Ovary (tissue), 9 donors: ENCODE measurements around the gene DMRT3. TPM values are rescaled to one million over a fixed set of nuclear protein-coding genes. Genes with fewer than 3 reads are reported as not detected.
A peak's percentile ranks its signal among the peaks of the same experiment; 100 is the strongest.

Source experiments
- DNase-seq, 5 donors: peaks; one replicate each; pipeline ENCODE4 v3.0.0-alpha.2; 2019 to 2020
- H3K27ac ChIP-seq, 2 donors: fragments of 200-600 bp; one replicate each; pipeline versions ENCODE4 v1.5.1 to v1.8.0; 2019 to 2022
- H3K27me3 ChIP-seq: fragments of 200-600 bp; one replicate; pipeline ENCODE4 v1.8.0; 2022
- H3K36me3 ChIP-seq: fragments of 200-600 bp; sonication (generic); one replicate; pipeline ENCODE4 v1.5.1; 2019
- H3K4me1 ChIP-seq: one replicate; pipeline ENCODE4 v1.8.1; 2013; ENCODE audit warnings: mild to moderate bottlenecking, moderate library complexity; ENCODE audit not compliant: insufficient read depth
- H3K4me3 ChIP-seq: fragments of 200-600 bp; sonication (generic); one replicate; pipeline ENCODE4 v1.5.1; 2017
- H3K9me3 ChIP-seq, 2 donors: fragments of 200-600 bp in 1 of 2; sonication (generic) in 1 of 2; one replicate each; pipeline versions ENCODE4 v1.5.1 to v1.8.1; 2013 to 2019; ENCODE audit warnings: mild to moderate bottlenecking in 1 of 2, moderate library complexity in 1 of 2
- CTCF ChIP-seq, 3 donors: fragments of 450-650 bp in 2 of 3; fragments of 200-600 bp in 1 of 3; IDR thresholded peaks; one replicate each; pipeline versions ENCODE4 v1.5.1 to v1.8.0; 2016 to 2022; ENCODE audit warnings: antibody characterized with exemption in 3 of 3, mild to moderate bottlenecking in 1 of 3
- EP300 ChIP-seq: sonication (generic); formaldehyde crosslinking; IDR thresholded peaks from one replicate; pipeline ENCODE4 v1.6.1; 2017; ENCODE audit warnings: antibody characterized with exemption
- POLR2A ChIP-seq: fragments of 450-650 bp; IDR thresholded peaks from one replicate; pipeline ENCODE4 v1.6.1; 2017; ENCODE audit warnings: antibody characterized with exemption, mild to moderate bottlenecking, moderate library complexity
- WGBS, 3 donors: extraction: QIAGEN DNeasy Blood & Tissue Kit in 1 of 3; methylation state at CpG; one replicate each; pipeline versions ENCODE4 v1.1.5 to v1.1.7; 2013 to 2017; 5-methylcytosine and 5-hydroxymethylcytosine counted together
- intact Hi-C, 4 donors: fragments of 100-400 bp; cut with DNase I; formaldehyde crosslinking; loops; one replicate each; pipeline versions ENCODE4 v1.11.0 to v1.15.1; 2022 to 2023
- polyA plus RNA-seq, 2 donors: library from polyadenylated mRNA; stranded (reverse); fragments of 200-250 nt in 1 of 2; fragments of 350-450 nt in 1 of 2; fragmentation: Illumina TruSeq in 1 of 2; extraction: RNeasy Lipid Tissue Mini Kit (QIAGEN cat#74804) in 1 of 2; gene quantifications; one replicate each; pipeline ENCODE4 v1.2.3, GENCODE V29; 2013 to 2014
- total RNA-seq, 7 donors: library from RNA; depleted of rRNA in 2 of 7; stranded (reverse); fragments of >200 nt in 2 of 7; fragmentation: NEBNext Ultra II Directional in 3 of 7; extraction: Animal tissue kit (Norgen Biotek cat#: 25700) in 3 of 7; gene quantifications; one replicate each; pipeline versions ENCODE4 v1.1.0 to v1.2.4, GENCODE V29; 2016 to 2023
- donor health status: DM: no; HTN: no; CAD: no; lungs with moderate emphysema.
- donor health status: DM: no; HTN: no; CAD: no.
- donor health status: Bipolar disorder and iron deficiency.
- donor health status: DM: yes; HTN: yes; CAD: no.
- donor health status: DM: no; HTN: no; CAD: no.
- donor health status: DM: yes; HTN: yes; CAD: no.

Gene DMRT3
- total and polyA plus RNA-seq, 9 donors, result 0.17 TPM; not detected in 8

GRCh38 chr9:971901-972500, 4.5 kb upstream of the DMRT3 start:
- DNase-seq, result no peak
- intact Hi-C loops, result no loop called here
- 1 to 5% (median 3%) methylated on average over 35 to 42 of the region's 42 CpGs for WGBS, 3 donors
- peaks cover 0 to 5% of the 10 kb centered on the region in 2 donors for H3K9me3 ChIP-seq
- peaks cover 11% of the 10 kb centered on the region for H3K4me1 ChIP-seq
- TF ChIP-seq CTCF (IDR thresholded peaks at IDR 0.05) (no peak), EP300 (no peak), POLR2A (no peak)
- H3K27ac ChIP-seq, result no peak overlapping the region
- no peaks in the 10 kb centered on the region for H3K36me3 ChIP-seq
- H3K4me3 ChIP-seq, result peak overlapping the region; percentile 26
- peaks cover 3% of the 10 kb centered on the region for H3K27me3 ChIP-seq

DNA sequence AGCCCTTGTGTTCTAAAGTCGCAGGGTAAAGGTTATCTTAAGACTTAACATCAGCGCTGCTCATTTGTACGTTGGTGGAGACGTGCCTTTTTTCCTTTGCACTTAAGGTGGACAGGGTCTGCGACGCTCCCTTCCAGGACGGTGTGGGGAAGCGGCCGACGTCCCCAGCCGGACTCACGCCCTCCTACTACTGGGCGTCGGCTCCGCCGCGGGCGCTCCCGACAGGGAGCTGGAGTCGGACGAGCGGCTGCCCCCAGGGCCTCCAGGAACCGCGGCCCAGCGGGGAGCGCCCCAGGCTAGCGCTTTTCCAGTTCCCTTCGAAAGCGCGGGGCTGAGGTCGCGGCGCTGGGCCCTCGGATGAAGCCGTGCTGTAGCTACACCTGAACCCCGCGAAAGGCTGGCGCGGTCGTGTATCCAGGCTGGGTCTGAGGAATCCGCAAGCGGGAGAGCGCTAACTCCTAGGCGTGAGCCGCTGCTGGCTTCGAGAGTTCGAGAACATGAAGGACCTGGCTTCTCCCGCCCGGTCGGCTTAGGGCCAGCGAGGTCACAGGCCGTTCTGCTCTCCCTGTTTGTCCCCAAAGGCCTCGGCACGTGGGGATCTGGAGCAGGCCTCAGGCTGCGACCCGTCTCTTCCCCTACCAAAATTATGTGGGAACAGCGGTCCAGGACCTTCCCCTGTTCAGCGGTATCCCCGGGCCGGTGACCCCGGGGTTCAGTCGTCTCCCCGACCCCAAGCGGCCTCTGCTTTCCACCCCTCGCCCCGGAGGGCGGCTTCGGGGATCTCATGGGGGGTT, 3.8 kb upstream of the DMRT3 start:
- no peak for DNase-seq
- Histone ChIP-seq H3K27ac (no peak overlapping the region), H3K4me3 (peak overlapping the region; percentile 26), H3K27me3 (peaks cover 3% of the 10 kb centered on the region), H3K4me1 (peaks cover 11% of the 10 kb centered on the region), H3K9me3 (peaks cover 0 to 5% of the 10 kb centered on the region in 2 donors), H3K36me3 (no peaks in the 10 kb centered on the region)
- WGBS, 3 donors, result 8 to 13% (median 11%) methylated on average over 57 to 68 of the region's 68 CpGs
- TF ChIP-seq EP300 (no peak), CTCF (IDR thresholded peaks at IDR 0.05) (no peak), POLR2A (no peak)
- intact Hi-C loops, result no loop called here

- no peak for TF ChIP-seq POLR2A
- no peak for TF ChIP-seq CTCF (IDR thresholded peaks at IDR 0.05)
- no peak for TF ChIP-seq EP300
- Histone ChIP-seq H3K27ac (no peak overlapping the region), H3K36me3 (no peaks in the 10 kb centered on the region), H3K27me3 (peaks cover 3% of the 10 kb centered on the region), H3K4me3 (no peak overlapping the region), H3K4me1 (peaks cover 11% of the 10 kb centered on the region), H3K9me3 (peaks cover 0 to 5% of the 10 kb centered on the region in 2 donors)
- intact Hi-C loops, result no loop called here
- no peak for DNase-seq
- WGBS, 3 donors, result 39 to 47% (median 46%) methylated on average over 17 of the region's 17 CpGs
Measured at GRCh38 chr9:973295-973834, 3.1 kb upstream of the DMRT3 start.

DNA sequence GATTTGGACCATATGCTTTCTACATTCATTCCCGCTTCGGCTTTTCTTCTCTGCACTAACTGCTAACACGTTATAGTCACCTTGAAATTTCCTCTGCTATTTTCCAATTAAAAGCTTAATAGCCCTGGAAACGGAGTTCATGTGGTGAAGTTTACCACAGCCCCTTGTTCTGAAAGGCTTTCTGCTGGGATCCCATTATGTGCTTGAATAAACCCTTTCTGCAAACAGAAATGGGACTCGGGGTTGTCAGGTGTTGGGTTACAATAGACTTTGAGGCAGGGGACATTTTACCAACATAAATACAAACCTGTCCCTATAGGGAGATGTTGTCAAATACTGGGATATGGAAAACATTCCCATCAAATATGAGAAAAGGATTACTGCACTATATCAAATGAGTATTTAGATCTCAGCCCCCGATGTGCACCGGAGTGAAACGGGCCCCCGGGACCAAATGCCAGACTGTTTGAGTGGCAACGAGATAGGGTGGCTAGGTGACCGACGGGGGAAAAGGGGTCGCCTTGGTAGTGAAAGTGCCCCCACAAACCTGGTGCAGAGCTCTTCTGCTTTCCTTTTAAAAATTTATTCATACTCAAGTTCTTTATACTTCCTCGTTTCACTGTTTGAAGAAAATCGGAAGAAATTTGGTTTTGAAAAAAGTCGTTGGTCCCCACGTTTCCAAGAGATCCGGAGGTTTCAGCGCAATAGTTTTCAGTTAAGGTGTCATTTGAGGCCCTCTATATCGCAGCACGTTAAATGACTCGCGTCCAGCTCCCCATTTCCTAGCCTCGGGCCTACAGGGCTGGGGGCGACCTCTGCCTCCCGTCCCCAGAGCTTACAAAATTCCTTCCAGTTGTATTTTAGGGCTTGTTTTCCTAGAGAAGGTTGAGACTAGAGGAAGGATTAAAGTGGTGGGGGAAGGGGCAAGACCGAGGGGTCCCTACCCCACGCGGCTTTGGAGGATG, 2.1 kb upstream of the DMRT3 start:
- H3K27me3 ChIP-seq, result peaks cover 3% of the 10 kb centered on the region
- no peak overlapping the region for H3K4me3 ChIP-seq
- no peak for DNase-seq
- TF ChIP-seq CTCF (IDR thresholded peaks at IDR 0.05) (no peak), POLR2A (no peak), EP300 (no peak)
- peaks cover 0 to 5% of the 10 kb centered on the region in 2 donors for H3K9me3 ChIP-seq
- no peaks in the 10 kb centered on the region for H3K36me3 ChIP-seq
- no peak overlapping the region for H3K27ac ChIP-seq
- intact Hi-C loops, result no loop called here
- H3K4me1 ChIP-seq, result peaks cover 11% of the 10 kb centered on the region
- WGBS, 3 donors, result 27 to 33% (median 27%) methylated on average over 29 of the region's 29 CpGs
